SIG-M5 treated with dmso at 0.1 percent for 504 hours (cell line): ENCODE results near the gene ZBTB20.

Experiments
- DNase-seq: peaks from one replicate; lab custom pipeline; 2025; ENCODE audit not compliant: unreplicated experiment; lab: John Stamatoyannopoulos, UW

The ZBTB20 gene

GRCh38 chr3:115089481-115089880, 57.6 kb downstream of the ZBTB20 start:
- DNase-seq: no peak

GRCh38 chr3:115087512-115087911, 59.6 kb downstream of the ZBTB20 start:
- no peak for DNase-seq

DNA sequence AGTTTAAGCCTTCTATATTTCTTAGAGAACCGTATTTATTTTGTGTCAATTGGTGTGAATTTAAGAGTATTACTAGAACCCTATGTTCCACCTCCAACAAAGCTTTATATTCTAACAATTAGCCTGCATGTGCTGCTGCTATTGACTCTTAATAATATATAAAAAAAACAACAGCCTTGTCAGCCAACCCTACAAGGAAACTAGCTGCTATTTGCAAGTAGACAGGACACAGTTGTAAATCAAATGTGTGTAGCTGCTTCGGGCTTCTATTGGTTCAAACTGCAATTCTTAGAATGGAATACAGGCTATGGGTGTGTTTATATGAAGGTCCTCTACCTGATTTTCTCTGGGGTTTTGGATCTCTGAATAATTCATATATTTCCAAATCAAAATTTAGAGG, 60.7 kb downstream of the ZBTB20 start:
- no peak for DNase-seq

DNA sequence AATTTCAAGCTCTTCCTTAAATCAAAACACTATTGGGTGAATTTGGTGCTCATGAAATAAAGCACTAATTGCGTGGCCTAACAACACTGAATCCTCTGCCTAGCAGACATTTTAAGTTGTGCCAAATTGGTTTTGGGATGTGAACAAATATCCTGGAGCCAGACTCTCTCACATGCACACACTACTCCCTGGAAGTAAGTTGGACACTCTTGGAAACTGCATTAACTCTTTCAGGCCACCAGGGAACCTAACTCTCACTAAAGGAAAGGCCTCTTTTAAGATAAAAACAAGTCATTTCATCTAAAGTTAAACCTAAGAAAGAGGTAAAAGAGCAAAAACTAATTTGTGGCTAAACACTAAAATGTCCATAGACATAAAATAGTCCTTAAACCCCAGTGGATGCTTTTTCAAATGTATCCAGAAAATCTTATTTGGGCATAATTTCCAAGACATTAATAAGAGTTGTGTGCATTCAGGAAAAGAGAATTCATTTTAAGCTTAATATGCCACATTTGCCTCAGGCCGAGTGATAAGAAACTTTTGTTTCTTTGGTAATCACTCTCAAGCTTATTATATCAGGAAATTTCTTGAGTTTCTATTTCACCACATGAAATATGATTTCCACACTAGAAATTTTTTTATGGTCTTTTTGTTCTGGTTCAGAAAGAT, 61.8 kb downstream of the ZBTB20 start:
- peak; percentile 8 for DNase-seq

GRCh38 chr3:115084686-115085085, 62.4 kb downstream of the ZBTB20 start:
- DNase-seq: no peak

DNA sequence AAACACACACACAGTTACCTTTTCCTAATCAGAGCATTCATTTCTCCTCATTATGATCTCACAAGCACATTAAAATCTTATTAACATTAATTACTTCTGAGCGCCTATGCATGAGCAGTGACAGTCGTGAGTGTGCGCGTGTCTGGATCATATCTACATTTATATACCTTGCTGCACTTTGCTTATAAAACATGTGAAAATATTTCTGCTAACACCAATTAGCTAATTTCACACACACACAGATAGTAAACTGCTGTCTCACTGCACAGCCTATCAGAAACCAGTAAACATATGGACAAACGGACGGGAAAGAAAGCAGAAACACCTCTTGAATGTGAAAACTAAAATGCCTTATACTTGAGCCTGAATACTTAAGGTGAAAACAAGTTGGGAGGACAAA, 64.8 kb downstream of the ZBTB20 start:
- DNase-seq: no peak

DNA sequence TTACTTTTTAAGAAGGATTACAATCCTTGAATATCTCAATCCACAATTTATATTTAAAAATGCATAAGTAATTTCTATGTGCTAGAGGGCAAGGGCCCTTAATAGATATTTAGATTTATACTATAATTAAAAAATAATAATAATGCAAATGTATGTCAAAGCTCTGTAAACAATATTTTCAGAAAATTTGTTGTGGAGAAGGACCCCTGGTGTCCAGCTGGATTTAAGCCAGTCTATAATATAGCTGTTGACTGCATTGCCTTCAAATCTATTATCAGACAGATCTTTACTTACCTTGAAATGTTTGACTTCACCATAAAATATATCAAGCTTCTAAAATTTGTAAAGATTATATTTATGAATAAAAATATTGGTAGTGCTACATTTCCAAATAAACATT, 65.6 kb downstream of the ZBTB20 start:
- DNase-seq: no peak

- no peak for DNase-seq
These were observed 69.4 kb downstream of the ZBTB20 start for GRCh38 chr3:115077501-115078250.

DNA sequence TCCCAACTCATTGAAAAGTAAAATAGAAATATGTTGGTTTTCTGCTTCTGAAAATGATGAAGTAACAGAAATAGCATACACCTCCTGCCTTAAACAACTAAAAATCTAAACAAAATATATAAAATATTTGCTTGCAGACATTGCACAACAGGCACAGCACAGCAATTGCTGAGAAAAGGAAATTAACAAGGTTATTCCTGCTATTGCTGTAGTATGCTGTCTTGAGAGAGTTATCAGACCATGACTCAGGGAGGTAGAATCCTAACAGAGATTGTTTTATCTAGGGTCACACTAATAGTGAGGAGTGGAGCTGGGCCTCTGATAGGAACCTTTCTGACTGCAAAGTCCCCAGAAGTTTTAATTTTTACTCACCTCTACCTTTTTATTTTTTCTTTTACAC, 72.6 kb downstream of the ZBTB20 start:
- DNase-seq: no peak

GRCh38 chr3:115072265-115073021, 74.6 kb downstream of the ZBTB20 start:
- DNase-seq: no peak

DNA sequence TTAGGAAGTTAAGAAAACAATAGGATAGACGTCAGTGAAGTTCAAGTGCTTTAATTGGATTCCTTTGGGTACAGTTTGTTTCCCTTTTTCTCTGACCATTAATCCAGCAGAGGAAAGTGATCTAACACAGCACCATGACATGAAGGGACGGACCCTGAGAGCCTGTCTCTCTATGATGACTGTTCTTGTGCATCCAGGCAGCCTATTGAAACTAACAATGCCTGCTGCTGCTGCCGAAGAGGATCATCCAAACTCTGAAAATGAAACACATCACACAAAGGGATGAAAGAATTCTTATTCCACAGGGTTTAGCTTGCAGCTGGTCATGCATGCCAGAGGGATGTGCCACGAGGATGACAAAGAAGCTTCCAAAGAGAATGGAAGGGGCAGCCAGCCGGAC, 75.5 kb downstream of the ZBTB20 start:
- DNase-seq: no peak

GRCh38 chr3:115071166-115071565, 75.9 kb downstream of the ZBTB20 start:
- no peak for DNase-seq

DNA sequence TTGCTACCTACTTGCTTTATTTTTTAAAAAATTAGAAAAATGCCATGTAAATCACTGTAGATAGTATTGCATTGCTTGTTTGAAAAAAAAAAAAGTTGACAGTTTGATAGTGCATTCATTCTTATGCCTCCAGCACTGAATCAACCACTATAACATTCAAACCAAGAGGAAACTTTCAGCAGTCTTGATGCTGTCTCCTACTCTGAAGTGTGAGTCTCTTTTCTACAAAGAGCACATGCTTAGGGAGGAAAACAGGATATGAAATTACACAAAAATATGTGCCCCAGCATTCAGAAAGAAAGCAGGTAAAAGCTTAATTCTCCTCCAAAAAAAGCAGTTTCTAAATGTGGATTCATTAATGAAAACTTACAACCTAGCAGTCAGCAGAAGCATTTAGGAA, 78.3 kb downstream of the ZBTB20 start:
- no peak for DNase-seq

GRCh38 chr3:115062412-115062956, 84.6 kb downstream of the ZBTB20 start:
- no peak for DNase-seq

DNA sequence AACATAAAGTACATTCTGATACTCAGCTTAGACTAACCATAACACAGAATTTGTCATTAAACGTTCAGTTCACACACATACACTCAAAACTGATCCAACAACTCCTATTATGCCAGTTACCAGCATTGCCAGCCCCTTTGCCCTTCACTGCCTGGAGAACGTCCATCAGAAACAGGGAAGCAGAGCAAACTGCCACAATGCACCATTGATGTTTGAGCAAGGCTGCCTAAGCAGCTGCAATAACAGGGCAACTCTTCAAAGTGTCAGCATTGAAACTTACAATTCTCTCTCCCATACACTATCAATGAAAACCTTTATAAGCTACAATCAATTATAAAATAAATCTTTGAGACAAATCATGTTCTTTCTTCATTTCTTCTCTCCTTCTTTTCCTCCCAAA, 85.1 kb downstream of the ZBTB20 start:
- no peak for DNase-seq

DNA sequence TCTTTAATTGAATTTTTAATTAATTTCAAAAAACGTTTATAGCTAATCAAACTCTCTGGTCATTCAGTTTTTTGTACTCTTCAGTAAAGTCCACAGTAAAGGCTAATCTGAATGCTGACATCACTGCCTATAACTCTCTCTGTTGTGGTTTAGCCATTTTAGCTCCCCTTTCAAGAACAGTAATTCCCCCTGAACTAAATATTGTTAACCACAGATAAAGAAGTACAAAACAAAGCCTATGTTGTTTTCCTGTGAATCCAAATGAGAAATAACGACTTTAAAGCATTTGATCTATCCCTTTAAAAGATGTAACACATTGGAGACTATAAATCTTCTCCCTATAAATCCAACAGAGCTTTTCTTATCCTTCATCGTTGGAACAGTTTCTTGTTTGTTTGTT, 94.2 kb downstream of the ZBTB20 start:
- DNase-seq: no peak

DNA sequence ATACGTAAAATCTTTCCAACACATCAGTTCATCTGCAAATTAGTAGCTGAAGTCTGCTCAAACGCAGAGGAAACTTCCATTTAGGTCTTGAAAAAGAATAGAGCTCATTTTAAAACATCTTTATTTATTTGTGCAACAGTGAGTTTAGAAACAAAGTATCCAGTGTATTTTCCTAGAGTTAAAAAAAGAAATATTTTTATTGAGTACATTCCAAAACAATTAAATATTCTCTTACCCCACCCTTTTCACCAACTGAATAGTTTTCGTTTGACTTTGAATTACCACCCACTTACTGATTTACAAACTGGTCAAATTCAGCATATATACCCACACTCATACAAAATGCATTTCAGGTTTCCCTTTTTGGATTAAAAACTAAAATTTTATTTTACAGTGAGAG, 104.7 kb downstream of the ZBTB20 start:
- no peak for DNase-seq

DNA sequence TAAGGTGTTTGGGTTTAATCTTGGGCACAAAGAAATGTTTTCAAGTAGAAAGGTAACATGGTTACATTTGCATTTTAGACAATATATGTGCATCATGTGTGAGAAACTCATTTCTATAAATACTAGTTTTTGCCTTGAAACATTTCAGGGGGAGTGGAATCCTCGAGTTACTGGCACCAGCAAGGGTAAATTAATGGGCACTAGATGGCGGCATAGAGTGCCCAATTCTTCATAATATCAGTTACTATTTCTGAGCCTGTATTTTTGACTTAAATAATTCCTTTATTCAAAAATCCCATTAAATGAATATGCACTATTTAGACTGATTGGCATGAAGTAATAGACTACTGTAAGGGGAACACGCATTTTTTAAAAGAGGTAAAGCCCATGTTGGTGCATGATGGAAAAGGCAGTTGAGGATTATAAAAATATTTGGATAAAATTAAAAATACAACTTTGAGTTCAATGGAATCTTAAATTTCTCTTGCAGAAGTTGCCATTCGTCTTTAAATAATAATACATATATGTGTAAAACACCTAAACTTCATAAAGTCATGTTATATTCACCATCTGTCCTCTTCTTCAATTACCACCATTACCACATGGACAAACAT, 106.3 kb downstream of the ZBTB20 start:
- DNase-seq: peak; percentile 1

GRCh38 chr3:115040246-115040645, 106.8 kb downstream of the ZBTB20 start:
- DNase-seq: no peak

DNA sequence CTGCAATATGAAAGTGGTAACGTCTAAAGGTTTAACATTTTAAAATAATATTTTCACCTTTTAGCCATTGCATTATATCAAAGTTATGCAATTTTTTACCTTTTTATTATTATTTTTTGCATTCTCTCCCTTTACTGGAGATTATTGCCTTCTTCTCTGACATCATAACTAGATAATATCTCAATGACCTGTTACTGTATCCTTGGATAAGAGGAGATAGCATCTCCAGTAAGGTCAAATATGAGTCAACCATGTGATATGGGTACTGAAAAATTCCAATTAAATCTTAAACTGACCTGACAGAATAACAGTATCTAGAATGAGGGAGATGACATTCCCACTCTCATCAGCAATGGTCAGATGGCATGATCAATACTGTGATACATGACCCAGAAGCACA, 108.3 kb downstream of the ZBTB20 start:
- no peak for DNase-seq

DNA sequence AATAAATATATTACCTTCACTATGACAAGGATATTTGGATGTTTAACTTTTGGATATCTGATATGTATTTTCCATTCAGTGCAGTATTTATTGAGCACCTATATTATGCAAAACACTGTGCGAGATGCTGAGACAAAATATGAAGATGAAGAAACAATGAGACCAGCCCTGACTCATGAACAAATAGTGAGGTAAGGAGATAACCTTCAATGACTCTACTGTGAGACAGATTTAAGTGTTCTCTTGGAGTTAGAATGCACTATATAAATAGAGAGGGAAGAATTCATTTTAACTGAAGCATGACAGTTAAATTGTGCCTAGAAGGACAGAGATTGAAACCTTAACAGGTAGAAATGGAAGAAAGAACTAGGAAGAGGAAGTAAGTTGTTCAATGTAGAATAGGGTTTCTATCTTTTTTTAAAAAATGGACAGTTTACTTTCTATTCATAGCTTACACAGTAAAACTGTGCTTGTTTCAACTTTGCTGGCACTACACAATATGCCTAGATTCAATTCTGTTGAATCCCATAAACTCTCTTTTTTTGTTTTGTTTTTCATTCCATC, 124.2 kb downstream of the ZBTB20 start:
- no peak for DNase-seq
